Measurements from ENCODE around the gene ERVK3-1.
A peak's percentile ranks its signal among the peaks of the same experiment; 100 is the strongest.

ERVK3-1 gene

GRCh38 chr19:58357481-58358145, 52.4 kb downstream of the ERVK3-1 start:
- H3K4me3 ChIP-seq (replicated peaks; ENCODE audit: low read depth, low read length) = no peak overlapping the region
- DNase-seq (ENCODE audit: extremely low read depth, low read depth) = no peak
- no peak for TF ChIP-seq CTCF (IDR thresholded peaks at IDR 0.05; ENCODE audit: low read depth, low read length, missing control alignments)

DNA sequence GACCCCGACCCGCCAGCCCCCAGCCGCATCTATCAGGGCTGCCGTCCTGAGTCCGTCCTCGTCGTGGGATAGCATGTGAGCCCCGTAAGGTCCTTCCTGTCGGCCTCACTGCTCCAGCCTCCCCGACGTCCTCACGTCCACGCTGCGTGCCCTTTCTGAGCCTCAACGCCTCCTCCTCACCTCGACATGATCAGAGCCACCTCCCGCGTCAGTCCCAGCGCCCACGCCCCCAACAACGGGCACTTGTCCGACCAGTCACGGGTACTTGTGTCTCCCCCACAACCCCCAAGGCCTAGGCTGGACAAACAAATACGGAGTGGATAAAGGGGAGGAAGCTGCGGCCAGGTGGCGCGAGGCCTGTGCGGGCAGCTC, 56.7 kb downstream of the ERVK3-1 start:
- H3K4me3 ChIP-seq (replicated peaks; ENCODE audit: low read depth, low read length) = peak overlapping the region; percentile 81
- DNase-seq (ENCODE audit: extremely low read depth, low read depth) = no peak
- TF ChIP-seq CTCF (IDR thresholded peaks at IDR 0.05; ENCODE audit: low read depth, low read length, missing control alignments) = no peak

GRCh38 chr19:58362272-58362994, 57.3 kb downstream of the ERVK3-1 start, which contains the start of gene ZNF497:
Gene ZNF497, minus strand, starts transcription at chr19:58362751. Its CDS starts 5,116 bp downstream, at chr19:58357635.
- DNase-seq (ENCODE audit: extremely low read depth, low read depth) = peak; percentile 90

DNA sequence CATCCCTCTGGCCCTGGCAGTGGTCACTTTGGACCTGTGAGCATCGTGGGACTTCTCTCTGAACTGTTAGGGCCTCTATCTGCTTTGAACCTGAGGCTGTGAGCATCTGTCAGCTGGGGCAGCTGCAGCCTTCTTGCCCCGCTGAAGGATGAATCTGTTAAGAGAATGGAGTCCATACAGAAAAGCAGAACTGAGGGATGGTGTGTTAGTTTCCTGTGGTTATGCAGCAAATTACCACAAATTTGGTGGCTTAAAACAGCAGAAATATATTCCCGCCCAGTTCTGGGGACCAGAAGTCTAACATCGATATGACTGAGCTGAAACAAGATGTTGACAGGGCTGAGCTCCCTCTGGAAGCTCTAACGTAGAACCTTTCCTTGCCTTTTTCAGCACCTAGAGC, 59.0 kb downstream of the ERVK3-1 start:
- H3K4me3 ChIP-seq (replicated peaks; ENCODE audit: low read depth, low read length) = no peak overlapping the region
- DNase-seq (ENCODE audit: extremely low read depth, low read depth) = no peak

More at GRCh38 chr19:58362272-58362994, 57.3 kb downstream of the ERVK3-1 start, which contains the start of gene ZNF497:
- peak within 1 kb of the TSS; percentile 81 for H3K4me3 ChIP-seq (replicated peaks; ENCODE audit: low read depth, low read length)
- no peak for TF ChIP-seq CTCF (IDR thresholded peaks at IDR 0.05; ENCODE audit: low read depth, low read length, missing control alignments)

More for the DNA sequence above, 59.0 kb downstream of the ERVK3-1 start:
- TF ChIP-seq CTCF (IDR thresholded peaks at IDR 0.05; ENCODE audit: low read depth, low read length, missing control alignments) = no peak
